Measurements from ENCODE around the gene UBE2N.
"Not testable (repeated sequence)": the region's sequence is repeated elsewhere in the genome, so short reads cannot be mapped to it uniquely, and the experiment has no call there.

UBE2N gene

GRCh38 chr12:93411060-93411459 lies 30.7 kb downstream of the UBE2N start:
- not testable (repeated sequence) for DNase-seq (ENCODE audit: low read depth in 3 of 3)

- DNase-seq (ENCODE audit: low read depth in 3 of 3) = not testable (repeated sequence)
Measured at GRCh38 chr12:93409343-93410187, 32.2 kb downstream of the UBE2N start.

- DNase-seq (ENCODE audit: low read depth in 3 of 3) = no peak
Measured at GRCh38 chr12:93408813-93409212, 32.9 kb downstream of the UBE2N start.

GRCh38 chr12:93407963-93408283 lies 33.8 kb downstream of the UBE2N start:
- no peak for DNase-seq (ENCODE audit: low read depth in 3 of 3)

- no peak for DNase-seq (ENCODE audit: low read depth in 3 of 3)
Measured at GRCh38 chr12:93407054-93407962, 34.4 kb downstream of the UBE2N start.

GRCh38 chr12:93404961-93405849 lies 36.5 kb downstream of the UBE2N start:
- DNase-seq (ENCODE audit: low read depth in 3 of 3) = no peak

- DNase-seq (ENCODE audit: low read depth in 3 of 3) = no peak
Measured at GRCh38 chr12:93403988-93404803, 37.6 kb downstream of the UBE2N start.

- peak in 1 of 3 donors; percentile 15 for DNase-seq (ENCODE audit: low read depth in 3 of 3)
Measured at GRCh38 chr12:93402333-93403311, 39.1 kb downstream of the UBE2N start.

GRCh38 chr12:93399183-93399863 lies 42.4 kb downstream of the UBE2N start:
- DNase-seq (ENCODE audit: low read depth in 3 of 3) = not testable (repeated sequence)

GRCh38 chr12:93397412-93397811 lies 44.3 kb downstream of the UBE2N start:
- DNase-seq (ENCODE audit: low read depth in 3 of 3) = no peak

GRCh38 chr12:93393425-93393824 lies 48.3 kb downstream of the UBE2N start:
- DNase-seq (ENCODE audit: low read depth in 3 of 3) = no peak

- DNase-seq (ENCODE audit: low read depth in 3 of 3) = no peak
Measured at GRCh38 chr12:93390549-93391297, 51.0 kb downstream of the UBE2N start.

- DNase-seq (ENCODE audit: low read depth in 3 of 3) = no peak
Measured at GRCh38 chr12:93390031-93390430, 51.7 kb downstream of the UBE2N start.

GRCh38 chr12:93387780-93388179 lies 54.0 kb downstream of the UBE2N start:
- peak; percentile 44 to 69 (median 55) for DNase-seq (ENCODE audit: low read depth in 3 of 3)

GRCh38 chr12:93381976-93382437 lies 59.7 kb downstream of the UBE2N start:
- not testable (repeated sequence) for DNase-seq (ENCODE audit: low read depth in 3 of 3)

- DNase-seq (ENCODE audit: low read depth in 3 of 3) = no peak
Measured at GRCh38 chr12:93381161-93381975, 60.4 kb downstream of the UBE2N start.

GRCh38 chr12:93380480-93381121 lies 61.1 kb downstream of the UBE2N start:
- no peak for DNase-seq (ENCODE audit: low read depth in 3 of 3)

Measured in stimulated activated CD4-positive, alpha-beta T cell treated with anti-CD3 and anti-CD28 coated beads, TNF-alpha, amount 100 ng/mL, for 48 hours (primary cell).